Measurements from ENCODE around the gene PRH2.

DNA sequence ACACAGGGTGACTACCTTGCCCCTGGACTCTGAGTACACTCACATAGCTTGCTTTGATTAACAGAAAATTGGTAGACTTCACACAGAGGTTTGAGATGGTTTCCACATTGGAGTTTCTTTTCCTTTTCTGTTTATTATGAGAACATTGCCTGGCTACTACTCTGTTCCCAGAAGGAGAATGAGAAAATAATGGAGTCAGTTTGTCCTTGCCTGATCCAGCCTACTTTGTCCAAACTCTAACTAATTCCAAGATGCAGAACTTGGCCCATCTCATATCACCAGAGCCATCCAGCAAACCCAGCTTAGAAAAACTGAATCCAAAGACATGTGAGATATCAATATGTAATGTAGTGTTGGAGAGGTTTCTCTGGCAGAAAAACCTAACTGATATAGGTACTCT is 37.3 kb downstream of the PRH2 start:
- TF ChIP-seq, protein P1, sequence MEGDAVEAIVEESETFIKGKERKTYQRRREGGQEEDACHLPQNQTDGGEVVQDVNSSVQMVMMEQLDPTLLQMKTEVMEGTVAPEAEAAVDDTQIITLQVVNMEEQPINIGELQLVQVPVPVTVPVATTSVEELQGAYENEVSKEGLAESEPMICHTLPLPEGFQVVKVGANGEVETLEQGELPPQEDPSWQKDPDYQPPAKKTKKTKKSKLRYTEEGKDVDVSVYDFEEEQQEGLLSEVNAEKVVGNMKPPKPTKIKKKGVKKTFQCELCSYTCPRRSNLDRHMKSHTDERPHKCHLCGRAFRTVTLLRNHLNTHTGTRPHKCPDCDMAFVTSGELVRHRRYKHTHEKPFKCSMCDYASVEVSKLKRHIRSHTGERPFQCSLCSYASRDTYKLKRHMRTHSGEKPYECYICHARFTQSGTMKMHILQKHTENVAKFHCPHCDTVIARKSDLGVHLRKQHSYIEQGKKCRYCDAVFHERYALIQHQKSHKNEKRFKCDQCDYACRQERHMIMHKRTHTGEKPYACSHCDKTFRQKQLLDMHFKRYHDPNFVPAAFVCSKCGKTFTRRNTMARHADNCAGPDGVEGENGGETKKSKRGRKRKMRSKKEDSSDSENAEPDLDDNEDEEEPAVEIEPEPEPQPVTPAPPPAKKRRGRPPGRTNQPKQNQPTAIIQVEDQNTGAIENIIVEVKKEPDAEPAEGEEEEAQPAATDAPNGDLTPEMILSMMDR (IDR thresholded peaks at IDR 0.05) = no peak
- no peak for TF ChIP-seq POLR2A (IDR thresholded peaks at IDR 0.05)

Measured in testis (tissue), 2 donors.